COR-L47 (cell line): ENCODE data around the gene MRPL54.

Experiments
- DNase-seq: peaks from one replicate; lab custom pipeline; 2025; lab: John Stamatoyannopoulos, UW

Gene MRPL54

DNA sequence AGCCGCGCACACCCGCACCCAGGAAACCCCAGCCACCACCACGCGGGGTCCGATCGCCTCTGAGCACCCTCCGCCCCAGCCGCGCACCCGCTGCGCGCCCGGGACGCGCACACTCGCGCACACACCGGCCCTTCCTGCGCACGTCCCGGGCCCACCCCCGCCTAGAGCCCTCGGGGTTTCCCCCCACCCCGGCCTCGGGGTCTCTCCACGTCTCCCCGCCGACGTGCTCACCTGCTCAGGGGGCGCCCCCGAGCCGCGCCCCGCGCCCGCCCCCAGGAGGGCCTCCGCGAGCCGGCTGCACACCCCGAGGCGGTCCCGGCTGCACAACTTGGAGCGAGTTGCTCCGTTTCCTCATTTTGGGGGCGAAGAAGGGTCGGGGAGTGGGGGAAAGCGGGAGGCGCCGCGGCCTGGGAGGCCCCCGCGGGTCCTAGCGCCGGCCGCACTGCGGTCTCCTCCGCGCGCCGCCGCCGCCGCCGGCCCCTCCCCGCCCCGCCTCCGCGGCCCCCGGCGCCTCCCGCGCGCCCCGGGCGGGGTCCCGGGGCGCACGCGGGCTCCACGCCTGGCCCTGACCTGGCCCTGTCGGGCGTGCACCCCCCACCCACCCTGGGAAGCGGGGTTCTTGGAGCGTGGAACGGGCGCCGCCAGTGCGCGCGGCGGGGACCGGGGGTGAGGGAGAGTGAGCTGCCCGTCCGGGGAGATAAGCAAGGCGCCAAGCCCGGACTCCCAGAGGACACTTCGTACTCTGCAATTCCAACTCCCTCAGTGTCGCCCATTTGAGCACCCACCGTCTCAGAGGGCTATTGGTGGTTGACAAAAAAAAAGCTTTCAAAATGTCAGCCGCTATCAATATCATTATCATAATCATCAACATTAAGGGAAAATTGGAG is 23.7 kb downstream of the MRPL54 start, which contains the start of gene MATK:
Gene MATK, minus strand, starts transcription at position 444 of the 887 bp plus-strand sequence. CDS start 1,246 bp downstream, outside the sequence.
- DNase-seq = no peak

DNA sequence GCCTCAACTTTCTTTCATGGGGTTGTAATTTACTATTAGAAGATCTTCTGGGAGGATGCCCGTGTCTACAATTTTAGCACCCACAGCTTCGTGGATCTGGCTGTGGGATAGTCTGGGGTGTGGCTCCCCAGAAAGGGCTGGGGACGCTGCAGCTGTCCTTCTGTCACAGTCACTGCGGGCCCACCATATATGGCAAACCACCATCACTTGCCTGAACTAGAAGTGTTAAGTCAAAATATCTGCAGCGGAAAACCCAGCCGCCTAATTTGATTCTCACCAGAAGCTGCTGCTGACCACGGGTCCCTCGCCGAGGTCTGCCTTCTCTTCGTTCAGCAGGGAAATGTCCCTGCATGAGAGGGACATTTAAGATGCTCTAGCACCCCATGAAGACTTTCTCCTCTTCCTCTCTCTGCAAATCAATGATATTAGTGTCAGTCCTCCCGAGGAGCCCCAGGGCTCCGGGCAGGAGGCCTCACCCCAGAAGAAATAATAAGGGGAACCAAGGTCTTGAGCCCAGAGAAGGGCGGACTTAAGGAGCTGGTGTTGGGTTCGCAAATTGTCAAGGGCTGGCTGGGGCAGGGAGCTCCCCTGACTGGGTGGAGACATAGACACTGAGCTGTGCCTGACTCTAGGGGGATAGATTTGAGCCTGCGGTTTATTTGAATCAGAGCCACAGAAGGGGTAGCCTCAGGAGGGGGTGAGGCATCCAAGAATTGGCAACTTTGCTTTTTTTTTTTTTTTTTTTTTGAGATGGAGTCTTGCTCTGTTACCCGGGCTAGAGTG is 26.7 kb downstream of the MRPL54 start:
- no peak for DNase-seq

DNA sequence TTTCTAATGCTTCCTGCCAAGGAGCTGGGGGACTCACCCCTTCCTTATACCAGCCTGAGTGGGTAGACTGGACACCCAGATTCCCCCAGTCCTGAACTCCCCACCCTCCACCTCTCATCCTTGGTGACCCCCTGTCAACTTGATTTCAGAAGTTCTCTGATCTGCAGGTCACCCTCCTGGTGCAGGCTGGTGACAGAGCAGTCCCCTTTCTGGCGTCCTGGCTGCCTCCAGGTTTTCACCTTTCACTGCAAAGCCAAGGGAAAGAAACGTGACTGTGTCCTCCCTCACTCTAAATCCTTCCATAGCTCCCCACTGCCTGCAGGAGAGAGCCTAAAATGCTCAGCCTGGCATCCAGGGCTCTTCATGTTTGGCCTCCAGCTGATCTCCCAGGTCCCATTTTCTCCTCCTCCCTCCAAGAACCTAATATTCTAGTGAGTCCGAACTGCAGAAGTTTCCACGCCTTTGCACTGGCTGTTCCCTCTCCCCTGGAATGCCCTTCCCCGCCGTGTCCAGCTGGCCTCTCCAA is 27.8 kb downstream of the MRPL54 start:
- no peak for DNase-seq

DNA sequence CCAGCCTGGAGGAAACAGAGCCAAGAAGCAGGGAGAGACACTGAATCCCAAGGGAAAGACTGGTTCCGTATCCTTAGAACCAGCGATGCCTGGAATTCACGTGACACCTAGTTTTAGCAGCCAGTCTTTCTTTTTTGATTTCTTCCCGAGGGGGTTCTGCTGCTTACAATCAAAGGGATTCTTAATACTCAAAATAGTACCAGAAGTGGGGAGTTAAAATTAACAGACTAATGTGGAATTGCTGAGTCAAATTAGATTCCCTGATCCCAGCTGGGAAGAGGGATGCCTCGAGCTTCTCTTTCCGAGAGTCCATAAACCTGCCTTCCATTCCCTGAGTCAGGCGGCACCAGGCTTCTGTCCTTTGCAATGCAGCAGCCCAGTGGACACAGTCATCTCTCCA is 28.5 kb downstream of the MRPL54 start:
- DNase-seq = no peak

DNA sequence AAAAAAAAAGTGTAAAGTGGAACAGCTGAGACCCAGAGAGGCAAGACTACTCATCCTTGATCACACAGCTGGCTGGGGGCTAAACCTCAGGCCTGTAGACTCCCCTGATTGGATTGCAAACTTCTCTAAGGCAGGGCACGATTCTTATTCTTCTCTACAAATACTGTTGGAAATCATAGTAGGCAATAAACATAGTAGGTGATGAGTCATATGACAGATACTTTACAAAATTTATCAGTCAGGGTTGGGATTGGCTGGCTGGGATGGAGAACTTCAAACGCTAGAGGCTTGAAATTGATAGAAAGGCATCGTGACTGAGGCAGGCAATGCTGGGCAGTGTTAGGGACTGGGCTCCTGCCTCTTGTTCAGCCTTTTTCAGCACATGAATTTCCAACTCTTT is 29.6 kb downstream of the MRPL54 start:
- no peak for DNase-seq

DNA sequence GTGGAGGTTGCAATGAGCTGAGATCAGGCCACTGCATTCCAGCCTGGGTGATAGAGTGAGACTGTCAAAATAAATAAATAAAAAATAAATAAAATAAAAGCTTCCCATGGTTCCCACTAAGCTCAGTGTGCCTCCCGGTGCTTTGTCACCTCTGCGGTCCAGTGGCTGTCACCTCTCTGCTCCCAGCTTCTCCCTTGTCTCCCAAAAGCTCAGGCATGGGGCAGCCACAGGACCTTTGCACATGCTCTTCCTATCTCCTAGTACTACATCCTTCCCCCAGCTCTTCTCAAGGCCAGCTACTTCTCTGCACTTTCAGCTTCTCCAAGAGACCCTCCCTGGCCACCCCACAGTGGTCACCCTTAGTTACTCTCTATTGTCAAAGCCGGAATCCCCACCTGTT is 31.3 kb downstream of the MRPL54 start:
- DNase-seq = no peak

DNA sequence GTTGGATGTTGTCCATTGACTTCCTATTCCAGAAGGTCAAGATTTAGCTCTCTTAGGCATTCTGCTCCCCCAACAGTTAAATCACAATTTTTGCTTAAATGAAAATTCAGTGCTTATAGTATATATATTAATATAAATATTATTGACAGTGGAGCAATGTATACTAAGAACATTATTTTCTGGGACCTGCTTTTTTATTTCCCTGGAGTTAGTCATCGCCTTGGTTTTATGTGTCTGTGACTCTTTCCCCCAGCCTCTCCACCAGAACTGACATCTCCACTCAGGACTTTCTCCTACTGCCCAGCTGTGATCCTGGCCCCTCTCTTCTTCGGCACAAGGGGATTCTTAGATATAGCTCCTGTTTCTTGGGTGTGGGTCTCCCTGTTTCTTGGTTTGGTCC is 33.9 kb downstream of the MRPL54 start:
- no peak for DNase-seq

DNA sequence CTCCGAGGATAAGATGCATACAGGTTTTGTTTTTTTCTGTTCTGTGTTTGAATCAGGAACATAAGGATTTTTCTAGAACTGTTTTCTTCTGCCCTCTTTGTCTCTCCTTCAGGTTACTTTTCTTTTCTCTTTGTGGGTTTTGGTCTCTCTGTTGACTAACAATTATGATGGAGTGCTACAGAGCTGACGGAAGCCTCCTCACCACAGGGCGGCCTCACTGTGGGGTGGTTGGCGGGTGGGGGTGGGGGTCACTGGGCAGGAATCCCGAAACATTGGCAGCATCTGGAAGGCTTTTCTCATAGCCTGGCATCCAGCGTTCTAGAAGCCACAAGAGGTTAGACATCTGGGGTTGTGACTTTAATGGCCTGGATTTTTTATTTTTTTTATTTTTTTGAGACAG is 35.7 kb downstream of the MRPL54 start:
- no peak for DNase-seq

DNA sequence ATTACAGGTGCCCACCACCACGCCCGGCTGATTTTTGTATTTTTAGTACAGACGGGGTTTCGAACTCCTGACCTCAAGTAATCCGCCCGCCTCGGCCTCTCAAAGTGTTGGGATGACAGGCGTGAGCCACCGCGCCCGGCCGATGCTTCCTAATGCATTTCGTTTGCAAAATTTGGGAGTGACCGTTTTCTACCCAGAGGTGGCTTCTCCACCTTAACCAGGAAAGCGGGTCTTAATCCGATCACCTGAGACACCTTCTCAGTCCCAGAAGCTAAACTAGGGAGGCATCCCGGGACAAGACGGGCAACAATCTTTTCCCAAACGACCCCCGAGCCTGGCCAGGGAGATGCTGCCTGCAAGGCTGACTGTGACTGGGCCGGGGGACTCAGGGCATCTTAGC is 38.5 kb downstream of the MRPL54 start:
- no peak for DNase-seq

DNA sequence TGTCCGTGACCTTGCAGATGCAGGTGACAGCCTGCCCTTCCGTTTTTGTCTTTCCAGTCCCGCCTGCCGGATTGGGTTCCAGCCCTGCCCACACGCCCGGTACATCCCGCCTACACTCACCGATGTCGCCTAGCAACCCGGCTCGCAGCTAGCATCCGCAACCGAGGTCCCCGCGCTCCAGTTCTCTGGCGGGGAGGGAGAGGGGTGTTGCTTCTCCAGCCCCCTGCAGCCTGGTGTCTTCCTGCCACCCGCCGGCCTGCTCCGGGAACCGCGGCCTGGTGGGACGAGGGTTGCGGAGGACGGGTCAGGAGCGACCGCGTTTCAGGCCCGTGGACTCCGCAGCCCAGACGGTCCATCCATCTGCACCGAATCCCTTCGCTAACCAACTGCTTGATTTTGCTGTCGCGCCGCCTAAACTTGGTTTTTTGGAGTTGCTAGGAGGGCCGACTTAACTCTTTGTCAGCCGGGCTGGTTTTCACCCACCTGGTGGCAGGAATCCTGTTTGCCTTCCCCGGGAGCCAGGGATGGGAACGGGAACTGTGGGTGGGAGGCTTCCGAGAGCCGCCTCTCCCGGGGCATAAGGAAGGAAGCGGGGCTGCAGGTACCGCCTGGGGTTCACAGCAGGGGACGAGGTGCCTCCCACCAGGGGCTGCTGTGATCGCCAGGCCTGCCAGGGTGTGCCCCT is 39.1 kb downstream of the MRPL54 start:
- DNase-seq = peak; percentile 69

DNA sequence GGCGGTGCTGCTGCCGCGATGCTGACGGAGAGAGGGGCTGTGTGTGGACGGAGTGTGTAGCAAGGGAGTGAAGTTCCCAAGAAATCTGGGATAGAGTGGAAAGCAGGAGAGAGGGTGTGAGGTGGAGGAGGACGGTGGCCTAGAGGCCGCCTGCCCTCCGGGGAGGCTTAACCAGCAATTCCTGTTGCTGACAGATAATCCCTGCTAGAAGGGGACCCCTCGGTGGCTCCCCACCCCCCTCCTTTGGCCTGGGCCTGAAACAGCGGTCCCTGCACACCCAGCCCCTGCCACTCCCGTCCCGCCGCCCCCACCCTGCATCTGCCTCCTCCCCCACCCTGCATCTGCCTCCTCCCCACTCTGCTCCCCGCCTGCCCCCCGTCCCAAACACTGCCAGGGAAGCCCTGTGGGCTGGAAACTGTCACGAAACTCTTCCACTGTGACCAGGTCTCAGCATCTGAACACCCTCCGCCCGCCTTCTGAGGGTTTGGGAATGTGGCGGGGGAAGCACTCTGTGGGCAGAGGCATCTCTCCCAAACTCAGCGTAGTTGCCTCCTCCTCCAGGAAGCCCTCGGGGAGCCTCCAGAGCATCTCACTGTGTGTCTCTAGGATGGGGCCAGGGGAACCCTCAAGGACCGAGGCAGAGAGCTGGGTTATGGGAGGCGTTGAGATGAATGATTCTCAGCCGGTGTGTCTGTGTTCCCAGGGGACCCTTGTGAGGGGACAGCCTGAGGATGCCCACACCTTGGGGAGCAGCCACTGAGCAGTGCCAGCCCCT is 40.8 kb downstream of the MRPL54 start:
- no peak for DNase-seq

DNA sequence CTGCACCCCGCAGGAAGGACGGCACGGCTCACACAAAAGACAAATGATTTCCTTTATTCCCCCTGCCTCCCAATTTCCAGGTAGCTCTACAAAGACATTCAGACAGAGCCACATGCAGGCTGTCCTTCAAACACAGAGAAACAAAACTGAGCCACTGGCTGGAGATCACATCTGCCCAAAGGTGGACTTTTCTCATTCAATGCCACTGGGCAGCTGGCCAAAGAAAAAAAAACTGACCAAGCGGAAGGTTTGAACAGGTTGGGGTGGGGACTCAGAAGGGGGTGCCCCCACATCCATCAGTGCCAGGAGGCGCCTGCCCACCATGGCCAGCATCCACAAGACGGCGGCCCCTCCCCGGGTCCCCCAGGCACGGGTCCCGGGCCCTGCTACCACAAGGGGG is 41.5 kb downstream of the MRPL54 start:
- DNase-seq = no peak

DNA sequence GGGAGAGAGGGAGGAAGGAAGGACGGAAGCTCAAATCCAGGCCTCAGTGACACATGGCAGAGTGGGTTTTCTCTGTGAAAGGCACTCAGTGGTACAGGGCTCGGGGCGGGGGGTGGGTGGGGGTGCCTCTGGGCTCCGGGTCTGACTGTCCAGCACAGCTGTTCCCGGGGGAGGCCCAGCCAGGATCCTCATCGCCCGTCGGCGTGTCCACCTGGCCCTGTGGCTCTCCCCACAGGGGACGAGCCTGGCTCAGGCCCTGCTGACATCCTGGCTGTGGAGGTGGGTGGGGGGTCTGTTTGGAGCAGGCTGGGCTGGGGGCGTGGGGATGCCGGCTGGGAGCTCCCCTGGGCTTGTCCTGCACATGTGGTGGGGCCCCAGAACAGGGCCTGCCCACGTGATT is 41.9 kb downstream of the MRPL54 start:
- DNase-seq = no peak

DNA sequence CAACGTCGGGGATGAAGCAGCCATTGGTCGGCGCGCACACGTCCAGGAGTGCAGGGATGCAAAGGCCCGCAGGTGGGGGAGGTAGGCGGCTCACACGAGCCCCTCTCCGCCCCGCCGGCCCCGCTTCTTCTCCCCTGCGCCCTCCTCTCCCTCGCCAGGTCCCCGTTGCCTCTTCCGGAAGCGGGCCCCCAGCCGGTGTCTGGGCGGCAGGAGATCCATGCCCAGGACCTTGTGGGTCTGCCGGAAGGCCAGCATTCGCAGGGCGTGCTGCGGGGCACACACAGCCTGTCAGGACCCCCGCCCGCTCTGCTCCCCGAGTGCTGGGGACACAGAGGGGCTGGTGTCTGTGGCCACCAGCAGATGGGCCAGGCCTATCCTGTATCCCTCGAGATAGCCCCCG is 43.4 kb downstream of the MRPL54 start:
- no peak for DNase-seq

DNA sequence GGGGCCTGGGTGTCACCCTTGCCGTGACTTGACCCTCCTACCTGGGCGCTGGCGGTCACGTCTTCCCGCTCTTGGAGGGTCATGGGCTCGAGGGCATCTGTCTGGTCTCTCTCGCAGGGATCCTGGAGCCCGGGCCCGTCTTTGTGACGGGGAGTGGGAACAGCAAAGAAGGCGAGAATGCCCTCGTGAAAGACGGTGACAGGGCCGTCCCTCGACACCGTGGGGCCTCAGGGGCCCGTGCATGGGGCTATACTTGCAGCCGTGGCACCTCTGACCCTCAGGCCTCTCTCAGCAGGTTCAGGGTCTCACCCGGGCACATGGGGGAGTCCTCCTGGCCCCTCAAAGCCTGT is 44.6 kb downstream of the MRPL54 start:
- no peak for DNase-seq

DNA sequence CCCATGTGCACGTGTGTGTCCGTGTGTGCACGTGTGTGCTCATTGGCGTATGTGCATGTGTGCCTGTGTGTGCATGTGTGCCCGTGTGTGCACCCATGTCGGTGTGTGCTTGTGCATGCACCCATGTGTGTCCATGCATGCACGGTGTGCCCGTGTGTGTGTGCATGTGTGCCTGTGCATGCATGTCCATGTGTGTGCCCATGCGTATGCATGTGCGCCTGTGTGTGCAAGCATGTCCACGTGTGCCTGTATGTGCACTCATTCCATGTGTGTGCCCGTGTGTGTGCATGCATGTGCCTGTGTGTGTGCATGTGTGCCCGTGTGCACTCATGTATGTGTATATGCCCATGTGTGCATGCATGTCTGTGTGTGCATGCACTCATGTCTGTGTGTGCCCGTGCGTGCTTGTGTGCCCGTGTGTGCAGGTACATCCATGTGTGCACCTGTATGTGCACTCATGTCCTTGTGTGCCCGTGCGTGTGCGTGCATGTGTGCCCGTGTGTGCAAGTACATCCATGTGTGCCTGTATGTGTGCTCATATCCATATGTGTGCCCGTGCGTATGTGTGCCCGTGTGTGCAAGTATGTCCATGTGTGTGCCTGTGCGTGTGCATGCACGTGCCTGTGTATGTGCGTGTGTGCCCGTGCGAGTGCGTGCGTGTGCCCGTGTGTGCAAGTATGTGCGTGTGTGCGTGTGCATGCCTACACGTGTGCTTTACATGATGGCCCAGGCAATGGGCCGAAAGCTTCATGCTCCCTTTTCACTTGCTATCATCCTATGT is 45.3 kb downstream of the MRPL54 start:
- DNase-seq = no peak

DNA sequence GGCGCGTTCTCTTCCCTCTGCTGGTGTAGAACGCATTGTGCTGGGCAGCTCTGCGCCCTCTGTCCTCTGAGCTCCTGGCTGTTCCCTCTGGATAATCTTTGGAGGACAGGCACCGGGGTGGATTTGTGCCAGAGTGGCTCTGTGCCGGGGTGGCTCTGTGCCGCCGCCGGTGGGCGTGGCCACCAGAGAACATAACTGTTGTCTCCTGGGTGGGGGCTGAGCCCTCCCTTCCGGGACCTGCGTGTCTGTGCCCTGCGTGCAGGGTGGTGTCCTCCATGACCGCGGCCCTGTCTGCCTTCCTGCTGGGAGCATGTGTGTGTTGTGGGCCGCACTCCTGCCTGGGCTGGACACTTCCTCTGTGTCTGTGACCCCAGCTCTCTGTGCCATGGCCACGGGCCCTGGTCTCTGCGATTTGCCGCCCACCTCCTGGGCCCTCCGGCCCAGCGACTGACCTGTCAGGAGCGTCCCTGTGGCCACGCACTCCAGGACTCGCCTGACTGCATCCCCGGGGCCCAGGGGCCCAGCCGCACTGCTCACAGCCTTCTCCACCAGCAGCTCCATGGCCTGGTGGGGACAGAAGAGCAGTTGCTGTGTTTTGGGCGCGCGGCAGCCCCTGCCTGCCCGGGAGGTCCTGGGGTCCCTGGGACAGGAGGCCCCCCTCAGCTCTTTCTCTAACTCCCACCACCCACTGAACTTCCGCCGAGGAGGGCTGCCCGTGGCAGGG is 46.1 kb downstream of the MRPL54 start:
- DNase-seq = no peak

DNA sequence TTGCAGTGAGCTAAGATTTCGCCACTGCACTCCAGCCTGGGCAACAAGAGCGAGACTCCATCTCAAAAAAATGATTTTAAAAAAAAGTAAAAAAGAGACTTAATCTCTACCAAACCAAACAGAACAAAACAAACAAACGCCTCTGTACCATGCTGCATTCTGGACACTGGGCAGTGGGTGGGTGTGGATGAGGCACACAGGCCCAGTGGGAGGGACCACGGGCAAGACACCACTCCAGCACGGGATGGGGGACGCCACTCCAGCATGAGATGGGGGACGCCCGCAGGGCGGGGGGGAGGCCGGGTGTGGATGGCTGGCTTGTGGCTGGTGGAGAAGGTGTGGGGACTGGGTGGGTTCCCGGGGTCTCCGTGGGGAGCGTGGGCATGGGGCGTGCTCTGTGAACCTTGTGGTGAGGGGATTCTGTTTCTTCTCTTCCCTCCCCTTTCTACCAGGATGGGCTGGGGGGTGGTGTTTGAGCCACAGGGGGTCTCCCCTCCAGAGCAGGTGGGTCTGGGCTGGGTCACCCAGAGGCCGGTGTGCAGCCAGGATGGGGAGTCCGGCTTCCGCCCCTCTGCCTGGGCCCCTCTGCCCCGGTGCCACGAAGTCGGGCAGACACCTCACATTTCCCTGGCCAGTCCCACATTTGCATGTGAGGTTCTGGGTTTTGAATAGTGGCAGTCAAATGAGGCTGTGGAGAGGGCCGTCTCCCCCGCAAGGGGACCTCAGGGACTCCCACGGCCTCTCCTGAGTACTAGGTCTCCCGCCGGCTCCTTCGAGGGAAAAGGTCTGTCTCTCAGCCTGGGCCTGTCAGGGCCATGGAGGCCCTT is 47.6 kb downstream of the MRPL54 start:
- no peak for DNase-seq

DNA sequence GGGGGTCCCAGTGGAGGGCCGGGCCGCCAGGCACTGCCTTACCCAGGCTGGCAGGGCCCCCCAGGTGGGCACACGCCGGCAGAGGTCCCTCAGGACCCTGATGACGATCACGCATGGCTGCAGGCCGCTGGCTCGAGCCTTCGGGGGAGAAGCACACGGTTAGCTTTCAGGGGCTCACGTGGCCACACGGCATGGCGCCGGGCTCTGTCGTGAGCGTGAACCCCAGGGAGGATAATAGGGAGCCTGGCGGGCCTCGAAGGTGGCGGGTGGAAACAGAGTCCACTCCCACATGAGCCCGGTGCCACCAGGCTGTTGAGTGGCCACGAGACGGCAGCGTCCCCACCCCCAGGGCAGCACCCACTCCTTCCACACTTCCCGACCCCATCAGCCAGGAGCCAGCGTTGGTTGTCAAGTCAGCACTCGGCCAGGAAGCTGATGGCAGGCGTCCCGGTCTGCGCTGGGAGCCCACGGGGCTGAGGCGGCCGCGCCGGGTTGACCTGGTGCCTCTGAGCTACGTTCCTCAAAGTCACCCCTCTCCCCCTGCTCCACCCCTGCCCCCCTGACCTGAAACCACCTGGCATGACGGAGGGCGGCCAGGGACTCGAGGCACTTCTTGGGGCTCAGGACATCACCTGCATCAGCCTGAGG is 48.4 kb downstream of the MRPL54 start:
- no peak for DNase-seq
